ENCODE data around the gene SCP2D1. TPM values are rescaled to one million over a fixed set of nuclear protein-coding genes. Genes with fewer than 3 reads are reported as not detected.

SCP2D1 gene
- total and polyA plus RNA-seq, 2 experiments from 2014 or later: not detected

DNA sequence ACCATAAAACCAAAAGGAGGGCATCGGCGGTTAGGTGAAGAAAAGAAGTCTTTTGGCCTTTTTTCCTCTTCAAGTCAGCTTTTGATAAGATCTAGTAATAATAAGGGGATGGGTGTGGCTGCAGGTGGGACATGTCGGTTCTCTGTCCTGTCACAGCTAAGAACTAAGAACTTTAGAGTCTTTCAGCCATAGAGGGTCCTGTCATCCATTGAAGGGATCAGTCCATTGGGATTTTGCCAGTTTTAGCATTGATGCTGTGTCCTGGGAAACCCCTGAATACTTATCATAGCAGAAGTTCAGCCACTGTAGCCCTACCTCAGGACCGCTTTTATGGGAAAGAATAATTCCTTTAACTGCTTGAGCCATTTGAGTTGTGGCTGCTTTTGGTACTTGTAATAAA is 18.2 kb upstream of the SCP2D1 start (continued):
- TF ChIP-seq EZH2 (IDR thresholded peaks at IDR 0.05; ENCODE audit: low read depth, unreplicated experiment): no peak
- no peak for TF ChIP-seq JUNB (IDR thresholded peaks at IDR 0.05; ENCODE audit: unreplicated experiment)
- no peak for TF ChIP-seq NANOG (IDR thresholded peaks at IDR 0.05; ENCODE audit: borderline replicate concordance)
- no peak for TF ChIP-seq EZH2phosphoT487 (IDR thresholded peaks at IDR 0.05; ENCODE audit: unreplicated experiment)
- no peak for TF ChIP-seq CREB1 (CRISPR knock-in tag; IDR thresholded peaks at IDR 0.05; ENCODE audit: low read depth)

- Histone ChIP-seq H4K20me1 (replicated peaks; ENCODE audit: insufficient read depth) (no peaks in the 10 kb centered on the region), H3K4me2 (no peak overlapping the region), H3K4me3 (no peak overlapping the region), H3K4me1 (ENCODE audit: insufficient read depth) (peaks cover 4% of the 10 kb centered on the region; the same call in 1 of the 2 replicates), H3F3A (replicated peaks; ENCODE audit: low read depth) (no peaks in the 10 kb centered on the region), H3K27me3 (ENCODE audit: insufficient read depth) (0 out of 2 replicates have a peak, but pooled peaks cover 2% of the 10 kb centered on the region), H3K36me3 (ENCODE audit: insufficient read depth) (no peaks in the 10 kb centered on the region), H3K27ac (ENCODE audit: low read depth) (no peak overlapping the region), H2AFZ (no peak overlapping the region), H3K9me2 (ENCODE audit: insufficient read depth) (peaks cover 21% of the 10 kb centered on the region; the same call in 1 of the 2 replicates), H3K79me2 (replicated peaks; ENCODE audit: insufficient read depth) (no peaks in the 10 kb centered on the region)
- no peak overlapping the region for H3K4me3 Mint-ChIP-seq
- TF ChIP-seq STAT1 (IDR thresholded peaks at IDR 0.05; ENCODE audit: unreplicated experiment): no peak
- TF ChIP-seq ZNF331 (CRISPR knock-in tag; IDR thresholded peaks at IDR 0.05; ENCODE audit: low read depth): peak; percentile 58
- ATAC-seq (no peak), DNase-seq (ENCODE audit: low spot score) (no peak)
- H3K27me3 Mint-ChIP-seq (ENCODE audit: insufficient read depth, low read depth, poor library complexity): peaks cover 10% of the 10 kb centered on the region
- H3K27ac Mint-ChIP-seq: no peak overlapping the region
- no peaks in the 10 kb centered on the region for H3K36me3 Mint-ChIP-seq (ENCODE audit: low read depth)
- H3K9me3 Mint-ChIP-seq: no peaks in the 10 kb centered on the region; the same call in 2 of the 3 replicates
- peaks cover 4% of the 10 kb centered on the region; the same call in 2 of the 3 replicates for H3K4me1 Mint-ChIP-seq
Observed at GRCh38 chr20:18796282-18796833, 17.2 kb upstream of the SCP2D1 start.

GRCh38 chr20:18801516-18801915 is 12.1 kb upstream of the SCP2D1 start:
- no peaks in the 10 kb centered on the region; the same call in 2 of the 3 replicates for H3K4me1 Mint-ChIP-seq
- H4K20me1 ChIP-seq (replicated peaks; ENCODE audit: insufficient read depth): no peaks in the 10 kb centered on the region
- H3K27ac Mint-ChIP-seq: no peak overlapping the region
- no peak overlapping the region for H3K4me3 ChIP-seq
- no peaks in the 10 kb centered on the region for H3K36me3 Mint-ChIP-seq (ENCODE audit: low read depth)
- no peak for DNase-seq (ENCODE audit: low spot score)
- no peaks in the 10 kb centered on the region for H3K36me3 ChIP-seq (ENCODE audit: insufficient read depth)
- ATAC-seq: no peak
- H3K27me3 ChIP-seq (ENCODE audit: insufficient read depth): no peaks in the 10 kb centered on the region
- H2AFZ ChIP-seq: no peak overlapping the region
- no peaks in the 10 kb centered on the region for H3K79me2 ChIP-seq (replicated peaks; ENCODE audit: insufficient read depth)
- no peaks in the 10 kb centered on the region for H3K4me1 ChIP-seq (ENCODE audit: insufficient read depth)
- no peak overlapping the region for H3K4me3 Mint-ChIP-seq
- H3F3A ChIP-seq (replicated peaks; ENCODE audit: low read depth): no peaks in the 10 kb centered on the region
- H3K4me2 ChIP-seq: no peak overlapping the region
- H3K9me3 Mint-ChIP-seq: no peaks in the 10 kb centered on the region
- H3K27me3 Mint-ChIP-seq (ENCODE audit: insufficient read depth, low read depth, poor library complexity): peaks cover 2% of the 10 kb centered on the region
- peaks cover 12% of the 10 kb centered on the region; the same call in 1 of the 2 replicates for H3K9me2 ChIP-seq (ENCODE audit: insufficient read depth)
- no peak overlapping the region for H3K27ac ChIP-seq (ENCODE audit: low read depth)
- no peak for TF ChIP-seq POLR2AphosphoS5 (IDR thresholded peaks at IDR 0.05; ENCODE audit: low read depth)
- no peak for TF ChIP-seq NANOG (IDR thresholded peaks at IDR 0.05; ENCODE audit: borderline replicate concordance)
- no peak for TF ChIP-seq EZH2 (IDR thresholded peaks at IDR 0.05; ENCODE audit: low read depth, unreplicated experiment)
- TF ChIP-seq JUNB (IDR thresholded peaks at IDR 0.05; ENCODE audit: unreplicated experiment): no peak
- TF ChIP-seq, protein P1, sequence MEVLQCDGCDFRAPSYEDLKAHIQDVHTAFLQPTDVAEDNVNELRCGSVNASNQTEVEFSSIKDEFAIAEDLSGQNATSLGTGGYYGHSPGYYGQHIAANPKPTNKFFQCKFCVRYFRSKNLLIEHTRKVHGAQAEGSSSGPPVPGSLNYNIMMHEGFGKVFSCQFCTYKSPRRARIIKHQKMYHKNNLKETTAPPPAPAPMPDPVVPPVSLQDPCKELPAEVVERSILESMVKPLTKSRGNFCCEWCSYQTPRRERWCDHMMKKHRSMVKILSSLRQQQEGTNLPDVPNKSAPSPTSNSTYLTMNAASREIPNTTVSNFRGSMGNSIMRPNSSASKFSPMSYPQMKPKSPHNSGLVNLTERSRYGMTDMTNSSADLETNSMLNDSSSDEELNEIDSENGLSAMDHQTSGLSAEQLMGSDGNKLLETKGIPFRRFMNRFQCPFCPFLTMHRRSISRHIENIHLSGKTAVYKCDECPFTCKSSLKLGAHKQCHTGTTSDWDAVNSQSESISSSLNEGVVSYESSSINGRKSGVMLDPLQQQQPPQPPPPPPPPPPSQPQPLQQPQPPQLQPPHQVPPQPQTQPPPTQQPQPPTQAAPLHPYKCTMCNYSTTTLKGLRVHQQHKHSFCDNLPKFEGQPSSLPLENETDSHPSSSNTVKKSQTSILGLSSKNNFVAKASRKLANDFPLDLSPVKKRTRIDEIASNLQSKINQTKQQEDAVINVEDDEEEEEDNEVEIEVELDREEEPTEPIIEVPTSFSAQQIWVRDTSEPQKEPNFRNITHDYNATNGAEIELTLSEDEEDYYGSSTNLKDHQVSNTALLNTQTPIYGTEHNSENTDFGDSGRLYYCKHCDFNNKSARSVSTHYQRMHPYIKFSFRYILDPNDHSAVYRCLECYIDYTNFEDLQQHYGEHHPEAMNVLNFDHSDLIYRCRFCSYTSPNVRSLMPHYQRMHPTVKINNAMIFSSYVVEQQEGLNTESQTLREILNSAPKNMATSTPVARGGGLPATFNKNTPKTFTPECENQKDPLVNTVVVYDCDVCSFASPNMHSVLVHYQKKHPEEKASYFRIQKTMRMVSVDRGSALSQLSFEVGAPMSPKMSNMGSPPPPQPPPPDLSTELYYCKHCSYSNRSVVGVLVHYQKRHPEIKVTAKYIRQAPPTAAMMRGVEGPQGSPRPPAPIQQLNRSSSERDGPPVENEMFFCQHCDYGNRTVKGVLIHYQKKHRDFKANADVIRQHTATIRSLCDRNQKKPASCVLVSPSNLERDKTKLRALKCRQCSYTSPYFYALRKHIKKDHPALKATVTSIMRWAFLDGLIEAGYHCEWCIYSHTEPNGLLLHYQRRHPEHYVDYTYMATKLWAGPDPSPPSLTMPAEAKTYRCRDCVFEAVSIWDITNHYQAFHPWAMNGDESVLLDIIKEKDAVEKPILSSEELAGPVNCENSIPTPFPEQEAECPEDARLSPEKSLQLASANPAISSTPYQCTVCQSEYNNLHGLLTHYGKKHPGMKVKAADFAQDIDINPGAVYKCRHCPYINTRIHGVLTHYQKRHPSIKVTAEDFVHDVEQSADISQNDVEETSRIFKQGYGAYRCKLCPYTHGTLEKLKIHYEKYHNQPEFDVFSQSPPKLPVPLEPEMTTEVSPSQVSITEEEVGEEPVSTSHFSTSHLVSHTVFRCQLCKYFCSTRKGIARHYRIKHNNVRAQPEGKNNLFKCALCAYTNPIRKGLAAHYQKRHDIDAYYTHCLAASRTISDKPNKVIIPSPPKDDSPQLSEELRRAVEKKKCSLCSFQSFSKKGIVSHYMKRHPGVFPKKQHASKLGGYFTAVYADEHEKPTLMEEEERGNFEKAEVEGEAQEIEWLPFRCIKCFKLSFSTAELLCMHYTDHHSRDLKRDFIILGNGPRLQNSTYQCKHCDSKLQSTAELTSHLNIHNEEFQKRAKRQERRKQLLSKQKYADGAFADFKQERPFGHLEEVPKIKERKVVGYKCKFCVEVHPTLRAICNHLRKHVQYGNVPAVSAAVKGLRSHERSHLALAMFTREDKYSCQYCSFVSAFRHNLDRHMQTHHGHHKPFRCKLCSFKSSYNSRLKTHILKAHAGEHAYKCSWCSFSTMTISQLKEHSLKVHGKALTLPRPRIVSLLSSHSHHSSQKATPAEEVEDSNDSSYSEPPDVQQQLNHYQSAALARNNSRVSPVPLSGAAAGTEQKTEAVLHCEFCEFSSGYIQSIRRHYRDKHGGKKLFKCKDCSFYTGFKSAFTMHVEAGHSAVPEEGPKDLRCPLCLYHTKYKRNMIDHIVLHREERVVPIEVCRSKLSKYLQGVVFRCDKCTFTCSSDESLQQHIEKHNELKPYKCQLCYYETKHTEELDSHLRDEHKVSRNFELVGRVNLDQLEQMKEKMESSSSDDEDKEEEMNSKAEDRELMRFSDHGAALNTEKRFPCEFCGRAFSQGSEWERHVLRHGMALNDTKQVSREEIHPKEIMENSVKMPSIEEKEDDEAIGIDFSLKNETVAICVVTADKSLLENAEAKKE (CRISPR knock-in tag; IDR thresholded peaks at IDR 0.05): no peak
- TF ChIP-seq REST (IDR thresholded peaks at IDR 0.05; ENCODE audit: unreplicated experiment): no peak
- no peak for TF ChIP-seq ZNF114 (CRISPR knock-in tag; IDR thresholded peaks at IDR 0.05)

Measured in GM23338 (cell line).